MM.1S (cell line): ENCODE results near the gene SCRT2.

Experiments used
- EZH2 ChIP-seq: fragments of 300-600 bp; sonication (generic); optimal IDR thresholded peaks from 2 replicates; pipeline ENCODE3; 2017; ENCODE audit warnings: low read depth, mild to moderate bottlenecking, antibody characterized with exemption, low read length, mixed read lengths
- EZH2phosphoT487 ChIP-seq: fragments of 300-600 bp; sonication (generic); IDR thresholded peaks from 2 replicates; pipeline ENCODE4 v1.6.1; 2018; ENCODE audit warnings: antibody characterized with exemption, low read length
- TF ChIP-seq, protein P1 (sequence below): fragments of 300-600 bp; sonication (generic); IDR thresholded peaks from 2 replicates; pipeline ENCODE4 v1.5.1; 2016; ENCODE audit warnings: antibody characterized with exemption, low read length, mixed read lengths

- TF ChIP-seq, protein P1, sequence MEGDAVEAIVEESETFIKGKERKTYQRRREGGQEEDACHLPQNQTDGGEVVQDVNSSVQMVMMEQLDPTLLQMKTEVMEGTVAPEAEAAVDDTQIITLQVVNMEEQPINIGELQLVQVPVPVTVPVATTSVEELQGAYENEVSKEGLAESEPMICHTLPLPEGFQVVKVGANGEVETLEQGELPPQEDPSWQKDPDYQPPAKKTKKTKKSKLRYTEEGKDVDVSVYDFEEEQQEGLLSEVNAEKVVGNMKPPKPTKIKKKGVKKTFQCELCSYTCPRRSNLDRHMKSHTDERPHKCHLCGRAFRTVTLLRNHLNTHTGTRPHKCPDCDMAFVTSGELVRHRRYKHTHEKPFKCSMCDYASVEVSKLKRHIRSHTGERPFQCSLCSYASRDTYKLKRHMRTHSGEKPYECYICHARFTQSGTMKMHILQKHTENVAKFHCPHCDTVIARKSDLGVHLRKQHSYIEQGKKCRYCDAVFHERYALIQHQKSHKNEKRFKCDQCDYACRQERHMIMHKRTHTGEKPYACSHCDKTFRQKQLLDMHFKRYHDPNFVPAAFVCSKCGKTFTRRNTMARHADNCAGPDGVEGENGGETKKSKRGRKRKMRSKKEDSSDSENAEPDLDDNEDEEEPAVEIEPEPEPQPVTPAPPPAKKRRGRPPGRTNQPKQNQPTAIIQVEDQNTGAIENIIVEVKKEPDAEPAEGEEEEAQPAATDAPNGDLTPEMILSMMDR: no peak
- TF ChIP-seq EZH2 (no peak), EZH2phosphoT487 (no peak)
Measured at GRCh38 chr20:664151-664550, 11.5 kb downstream of the SCRT2 start.
